Mesenchymal stem cell (in vitro differentiated cells and primary cell): ENCODE data around the gene SUGT1.

Experiments
- DNase-seq: peaks from one replicate; pipeline ENCODE4 v3.0.0-alpha.2; 2013
- H2AFZ ChIP-seq: one replicate; pipeline ENCODE4 v1.6.1; 2013; ENCODE audit warnings: low read depth, mild to moderate bottlenecking, control low read depth, inconsistent platforms, low read length, moderate library complexity
- H2AK5ac ChIP-seq: 2 replicates; pipeline ENCODE4 v1.6.1; 2013; ENCODE audit warnings: low read length, moderate library complexity, mild to moderate bottlenecking, inconsistent platforms; ENCODE audit not compliant: severe bottlenecking
- H2BK120ac ChIP-seq: one replicate; pipeline ENCODE4 v1.6.1; 2013; ENCODE audit warnings: low read depth, mild to moderate bottlenecking, inconsistent platforms, low read length, moderate library complexity
- H2BK12ac ChIP-seq, 2 experiments: one replicate each; pipeline ENCODE4 v1.6.1; 2013; ENCODE audit warnings: inconsistent platforms in 2 of 2, low read length in 2 of 2, mild to moderate bottlenecking in 2 of 2, moderate library complexity in 2 of 2, control low read depth in 1 of 2
- H2BK15ac ChIP-seq: one replicate; pipeline ENCODE4 v1.6.1; 2013; ENCODE audit warnings: mild to moderate bottlenecking, low read depth, inconsistent platforms; ENCODE audit not compliant: poor library complexity, severe bottlenecking
- H2BK5ac ChIP-seq: 2 replicates; pipeline ENCODE4 v1.6.1; 2013; ENCODE audit warnings: low read depth, mild to moderate bottlenecking, low read length, control low read depth, inconsistent platforms; ENCODE audit not compliant: poor library complexity, severe bottlenecking
- H3K14ac ChIP-seq, 2 experiments: one replicate each; pipeline ENCODE4 v1.6.1; 2013; ENCODE audit warnings: inconsistent platforms in 2 of 2, low read length in 2 of 2, control low read depth in 1 of 2, mild to moderate bottlenecking in 1 of 2, moderate library complexity in 1 of 2
- H3K18ac ChIP-seq, 2 experiments: one replicate each; pipeline ENCODE4 v1.6.1; 2013; ENCODE audit warnings: inconsistent platforms in 2 of 2, low read length in 2 of 2, control low read depth in 1 of 2, low read depth in 1 of 2, mild to moderate bottlenecking in 1 of 2
- H3K23ac ChIP-seq, 2 experiments: one replicate each; pipeline ENCODE4 v1.6.1; 2013; ENCODE audit warnings: inconsistent platforms in 2 of 2, low read length in 2 of 2, mild to moderate bottlenecking in 2 of 2, moderate library complexity in 2 of 2, control low read depth in 1 of 2
- H3K27ac ChIP-seq: 2 replicates; pipeline ENCODE4 v1.5.1; 2013; ENCODE audit warnings: mild to moderate bottlenecking, moderate library complexity, low read length, control low read depth, inconsistent platforms; ENCODE audit not compliant: poor library complexity, severe bottlenecking
- H3K27me3 ChIP-seq, 2 experiments: 2 replicates each; pipeline versions ENCODE4 v1.6.1 to v1.7.0; 2013; ENCODE audit warnings: low read length in 2 of 2, mild to moderate bottlenecking in 2 of 2, moderate library complexity in 2 of 2, control low read depth in 1 of 2, inconsistent platforms in 1 of 2; ENCODE audit not compliant: control insufficient read depth in 1 of 2, insufficient read depth in 1 of 2
- H3K36me3 ChIP-seq, 2 experiments: 2 replicates each; pipeline versions ENCODE4 v1.6.1 to v1.7.0; 2013; ENCODE audit warnings: low read length in 2 of 2, control low read depth in 1 of 2, inconsistent platforms in 1 of 2, low read depth in 1 of 2, mild to moderate bottlenecking in 1 of 2; ENCODE audit not compliant: insufficient read depth in 2 of 2, control insufficient read depth in 1 of 2
- H3K4ac ChIP-seq, 2 experiments: one replicate each; pipeline ENCODE4 v1.6.1; 2013; ENCODE audit warnings: inconsistent platforms in 2 of 2, low read length in 2 of 2, mild to moderate bottlenecking in 2 of 2, moderate library complexity in 2 of 2, control low read depth in 1 of 2, low read depth in 1 of 2
- H3K4me1 ChIP-seq: 2 replicates; pipeline ENCODE4 v1.6.1; 2013; ENCODE audit warnings: low read depth, low read length, control low read depth; ENCODE audit not compliant: control insufficient read depth, insufficient read depth
- H3K4me2 ChIP-seq: 2 replicates; pipeline ENCODE4 v1.6.1; 2013; ENCODE audit warnings: low read length, mild to moderate bottlenecking, inconsistent platforms; ENCODE audit not compliant: poor library complexity, severe bottlenecking
- H3K4me3 ChIP-seq, 2 experiments: 2 replicates each; pipeline versions ENCODE4 v1.5.1 to v1.7.0; 2013; ENCODE audit warnings: low read length in 2 of 2, mild to moderate bottlenecking in 2 of 2, control low read depth in 1 of 2, low read depth in 1 of 2; ENCODE audit not compliant: insufficient read depth in 1 of 2
- H3K79me1 ChIP-seq: replicated peaks from 2 replicates; pipeline ENCODE4 v1.6.1; 2013; ENCODE audit warnings: mild to moderate bottlenecking, control low read depth, low read length, inconsistent platforms; ENCODE audit not compliant: poor library complexity, severe bottlenecking
- H3K9ac ChIP-seq: 2 replicates; pipeline ENCODE4 v1.7.0; 2013; ENCODE audit warnings: mild to moderate bottlenecking, low read length, moderate library complexity
- H3K9me3 ChIP-seq: 2 replicates; pipeline ENCODE4 v1.7.0; 2013; ENCODE audit warnings: mild to moderate bottlenecking, low read length; ENCODE audit not compliant: control insufficient read depth
- H4K8ac ChIP-seq: one replicate; pipeline ENCODE4 v1.6.1; 2013; ENCODE audit warnings: inconsistent platforms, mild to moderate bottlenecking, low read length, moderate library complexity
- H4K91ac ChIP-seq: one replicate; pipeline ENCODE4 v1.6.1; 2013; ENCODE audit warnings: mild to moderate bottlenecking, low read length, inconsistent platforms
- WGBS: methylation state at CpG from one replicate; pipeline ENCODE4 v1.1.7; 2013; ENCODE audit warnings: mixed read lengths; 5-methylcytosine and 5-hydroxymethylcytosine counted together

The SUGT1 gene

DNA sequence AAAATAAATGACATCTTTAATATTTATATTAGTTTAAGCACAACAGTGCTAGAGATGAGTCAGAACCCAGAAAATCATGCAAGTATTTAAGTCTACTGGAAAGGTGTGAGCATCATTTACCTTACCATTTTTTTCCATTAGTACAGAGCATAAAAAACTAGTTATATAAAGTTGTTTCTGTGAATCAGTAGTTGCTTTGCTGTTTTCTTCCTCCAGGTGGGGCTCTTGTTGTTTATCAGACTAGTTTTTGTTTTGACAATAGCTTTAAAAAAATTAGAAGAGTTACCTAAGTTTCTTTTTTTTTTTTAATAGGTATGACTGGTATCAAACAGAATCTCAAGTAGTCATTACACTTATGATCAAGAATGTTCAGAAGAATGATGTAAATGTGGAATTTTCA lies 12.7 kb downstream of the SUGT1 start:
- no peak overlapping the region for H3K4me3 ChIP-seq
- no peak overlapping the region for H2AFZ ChIP-seq
- peaks cover 8% of the 10 kb centered on the region for H3K79me1 ChIP-seq
- no peak overlapping the region for H3K18ac ChIP-seq
- no peak overlapping the region for H2BK15ac ChIP-seq
- peak overlapping the region; percentile 0 for H3K9ac ChIP-seq
- no peak overlapping the region for H4K8ac ChIP-seq
- no peak overlapping the region for H3K14ac ChIP-seq
- no peak overlapping the region for H2BK120ac ChIP-seq
- no peak overlapping the region for H2BK5ac ChIP-seq
- H3K4me2 ChIP-seq = no peak overlapping the region
- no peak overlapping the region for H3K27ac ChIP-seq
- H3K4ac ChIP-seq = no peak overlapping the region
- no peaks in the 10 kb centered on the region for H3K27me3 ChIP-seq
- H3K36me3 ChIP-seq = peaks cover 14 to 92% of the 10 kb centered on the region in 2 experiments
- H3K4me1 ChIP-seq = no peaks in the 10 kb centered on the region
- H2BK12ac ChIP-seq = no peak overlapping the region
- H2AK5ac ChIP-seq = no peak overlapping the region
- no peak overlapping the region for H3K23ac ChIP-seq
- H3K9me3 ChIP-seq = no peaks in the 10 kb centered on the region
- DNase-seq = peak; percentile 61
- no peak overlapping the region for H4K91ac ChIP-seq

DNA sequence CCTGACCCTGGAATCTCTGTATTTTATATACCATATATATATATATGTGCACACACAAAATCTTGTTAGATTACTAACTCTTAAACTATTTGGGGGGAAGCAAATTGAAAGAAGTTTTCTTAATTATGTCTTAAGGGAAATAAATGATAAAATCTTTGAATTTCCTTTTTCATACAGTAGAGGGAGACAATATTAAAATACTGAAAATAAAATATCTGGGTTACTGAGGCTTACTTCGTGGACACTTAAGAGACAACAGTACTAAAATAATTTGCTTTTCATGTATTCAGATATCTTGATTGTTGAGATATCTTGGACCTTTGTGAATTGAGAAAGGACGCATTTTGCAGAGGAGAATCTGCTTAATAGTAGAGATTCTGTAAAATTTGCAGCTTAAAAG lies 17.0 kb downstream of the SUGT1 start:
- no peak overlapping the region for H4K91ac ChIP-seq
- no peak overlapping the region for H2BK120ac ChIP-seq
- no peak overlapping the region for H2BK12ac ChIP-seq
- H3K79me1 ChIP-seq = peaks cover 6% of the 10 kb centered on the region
- H3K4ac ChIP-seq = no peak overlapping the region
- no peak overlapping the region for H2AK5ac ChIP-seq
- H3K9ac ChIP-seq = no peak overlapping the region
- H2BK5ac ChIP-seq = no peak overlapping the region
- H3K27me3 ChIP-seq = no peaks in the 10 kb centered on the region
- no peaks in the 10 kb centered on the region for H3K9me3 ChIP-seq
- no peak overlapping the region for H4K8ac ChIP-seq
- H3K14ac ChIP-seq = no peak overlapping the region
- no peak overlapping the region for H3K18ac ChIP-seq
- no peak overlapping the region for H2BK15ac ChIP-seq
- no peak for DNase-seq
- WGBS = 100% methylated on average over 1 of the region's 2 CpGs
- H3K36me3 ChIP-seq = peaks cover 11 to 82% of the 10 kb centered on the region in 2 experiments
- H2AFZ ChIP-seq = no peak overlapping the region
- no peak overlapping the region for H3K4me2 ChIP-seq
- no peak overlapping the region for H3K27ac ChIP-seq
- no peak overlapping the region for H3K23ac ChIP-seq
- no peaks in the 10 kb centered on the region for H3K4me1 ChIP-seq
- H3K4me3 ChIP-seq = no peak overlapping the region

GRCh38 chr13:52670726-52671125 lies 18.1 kb downstream of the SUGT1 start:
- H3K23ac ChIP-seq = no peak overlapping the region
- 97% methylated on average over 7 of the region's 8 CpGs for WGBS
- no peak overlapping the region for H3K4me3 ChIP-seq
- no peak overlapping the region for H3K9ac ChIP-seq
- H3K4me2 ChIP-seq = no peak overlapping the region
- H3K27me3 ChIP-seq = no peaks in the 10 kb centered on the region
- H2BK12ac ChIP-seq = no peak overlapping the region
- DNase-seq = no peak
- no peaks in the 10 kb centered on the region for H3K4me1 ChIP-seq
- no peak overlapping the region for H3K18ac ChIP-seq
- no peaks in the 10 kb centered on the region for H3K9me3 ChIP-seq
- H4K91ac ChIP-seq = no peak overlapping the region
- H3K4ac ChIP-seq = no peak overlapping the region
- H2AFZ ChIP-seq = no peak overlapping the region
- no peak overlapping the region for H2AK5ac ChIP-seq
- H3K36me3 ChIP-seq = peaks cover 11 to 85% of the 10 kb centered on the region in 2 experiments
- no peak overlapping the region for H2BK120ac ChIP-seq
- H2BK15ac ChIP-seq = no peak overlapping the region
- H3K79me1 ChIP-seq = peaks cover 7% of the 10 kb centered on the region
- no peak overlapping the region for H4K8ac ChIP-seq
- H2BK5ac ChIP-seq = no peak overlapping the region
- H3K27ac ChIP-seq = no peak overlapping the region
- H3K14ac ChIP-seq = no peak overlapping the region

DNA sequence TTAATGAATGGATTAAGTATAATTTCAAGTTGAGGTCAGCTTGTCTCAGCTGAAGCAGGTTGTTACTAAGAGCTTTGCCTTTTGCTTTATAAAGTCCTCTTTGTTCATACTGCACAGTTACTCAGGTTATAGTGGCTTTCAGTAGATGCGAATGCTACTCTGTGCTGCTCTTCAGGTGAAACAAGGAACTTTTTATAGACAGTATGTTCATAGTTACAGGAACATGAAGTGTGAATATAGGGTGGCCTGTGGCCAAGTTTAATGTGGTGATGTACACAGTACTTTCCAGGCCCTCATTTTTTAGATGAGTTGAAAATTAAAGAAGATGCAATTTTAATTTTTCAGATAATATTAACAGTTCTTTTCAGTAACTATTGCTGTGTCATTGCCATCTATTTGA lies 20.8 kb downstream of the SUGT1 start:
- peaks cover 4 to 87% of the 10 kb centered on the region in 2 experiments for H3K36me3 ChIP-seq
- H2BK15ac ChIP-seq = no peak overlapping the region
- no peak overlapping the region for H4K8ac ChIP-seq
- H3K23ac ChIP-seq = no peak overlapping the region
- no peaks in the 10 kb centered on the region for H3K9me3 ChIP-seq
- no peak for DNase-seq
- no peak overlapping the region for H3K4me2 ChIP-seq
- no peak overlapping the region for H3K18ac ChIP-seq
- no peak overlapping the region for H3K9ac ChIP-seq
- H3K4me3 ChIP-seq = no peak overlapping the region
- H3K4me1 ChIP-seq = no peaks in the 10 kb centered on the region
- H2BK5ac ChIP-seq = no peak overlapping the region
- no peak overlapping the region for H4K91ac ChIP-seq
- H2AFZ ChIP-seq = no peak overlapping the region
- H3K27ac ChIP-seq = no peak overlapping the region
- WGBS = 100% methylated on average over 1 of the region's 1 CpG
- no peak overlapping the region for H2AK5ac ChIP-seq
- H3K14ac ChIP-seq = no peak overlapping the region
- H2BK12ac ChIP-seq = no peak overlapping the region
- H3K4ac ChIP-seq = no peak overlapping the region
- H3K27me3 ChIP-seq = no peaks in the 10 kb centered on the region
- H3K79me1 ChIP-seq = peaks cover 4% of the 10 kb centered on the region
- H2BK120ac ChIP-seq = no peak overlapping the region
